HepG2 (cell line): Measurements from ENCODE around the gene FAM53B. TPM values are rescaled to one million over a fixed set of nuclear protein-coding genes. Genes with fewer than 3 reads are reported as not detected.

Experiments used
- AKNA ChIP-seq: sonication (generic); formaldehyde crosslinking; IDR thresholded peaks from 2 replicates; pipeline ENCODE4 v1.4.0; 2020; ENCODE audit warnings: missing genetic modification reagents, borderline replicate concordance
- ARID4A ChIP-seq: sonication (generic); formaldehyde crosslinking; IDR thresholded peaks from 2 replicates; pipeline ENCODE4 v1.5.0; 2020; ENCODE audit warnings: mild to moderate bottlenecking, missing genetic modification reagents, borderline replicate concordance
- FOXO4 ChIP-seq: sonication (generic); formaldehyde crosslinking; conservative IDR thresholded peaks from 2 replicates; pipeline ENCODE4 v1.8.1; 2023; ENCODE audit warnings: missing genetic modification reagents
- ISL2 ChIP-seq: sonication (generic); formaldehyde crosslinking; IDR thresholded peaks from 2 replicates; pipeline ENCODE4 v1.5.0; 2020; ENCODE audit warnings: missing genetic modification reagents
- JUN ChIP-seq: sonication (generic); formaldehyde crosslinking; IDR thresholded peaks from 2 replicates; pipeline ENCODE4 v1.4.0; 2020; ENCODE audit warnings: mild to moderate bottlenecking, missing genetic modification reagents
- MIXL1 ChIP-seq: IDR thresholded peaks from 2 replicates; pipeline ENCODE4 v1.6.1; 2016
- NFATC3 ChIP-seq: sonication (generic); formaldehyde crosslinking; IDR thresholded peaks from 2 replicates; pipeline ENCODE4 v1.5.1; 2020; ENCODE audit warnings: mild to moderate bottlenecking, missing genetic modification reagents
- NFRKB ChIP-seq: fragments of 450-650 bp; IDR thresholded peaks from 2 replicates; pipeline ENCODE4 v1.6.1; 2017
- RAD21 ChIP-seq: fragments of 450-650 bp; formaldehyde crosslinking; IDR thresholded peaks from 2 replicates; pipeline ENCODE4 v1.5.0; 2020; ENCODE audit warnings: mild to moderate bottlenecking
- TGIF2 ChIP-seq: IDR thresholded peaks from 2 replicates; pipeline ENCODE4 v1.6.1; 2016; ENCODE audit warnings: control low read depth, missing compliant biosample characterization
- ZBTB21 ChIP-seq: sonication (generic); formaldehyde crosslinking; IDR thresholded peaks from 2 replicates; pipeline ENCODE4 v1.4.0; 2020; ENCODE audit warnings: missing genetic modification reagents
- ZNF280D ChIP-seq: sonication (generic); formaldehyde crosslinking; IDR thresholded peaks from 2 replicates; pipeline ENCODE4 v1.5.1; 2020; ENCODE audit warnings: mild to moderate bottlenecking, missing genetic modification reagents
- ZNF296 ChIP-seq: sonication (generic); formaldehyde crosslinking; conservative IDR thresholded peaks from 2 replicates; pipeline ENCODE4 v1.5.0; 2020; ENCODE audit warnings: mild to moderate bottlenecking, missing genetic modification reagents
- ZNF674 ChIP-seq: sonication (generic); formaldehyde crosslinking; IDR thresholded peaks from 2 replicates; pipeline ENCODE4 v1.5.0; 2020; ENCODE audit warnings: low read depth, mild to moderate bottlenecking, missing genetic modification reagents
- ZZZ3 ChIP-seq: sonication (generic); formaldehyde crosslinking; IDR thresholded peaks from 2 replicates; pipeline ENCODE4 v1.4.0; 2020; ENCODE audit warnings: missing genetic modification reagents, mild to moderate bottlenecking, borderline replicate concordance
- polyA plus RNA-seq, 8 experiments: library from polyadenylated mRNA; depleted of rRNA in 3 of 8; stranded (reverse) in 7 of 8; unstranded in 1 of 8; fragments of >200 nt; fragmentation: Illumina TruSeq in 4 of 8; extraction: Trizol in 4 of 8; gene quantifications; 2 replicates each; pipeline versions ENCODE4 v1.2.1 to v1.2.3, GENCODE V29; 2011 to 2016; ENCODE audit warnings: low read depth in 4 of 8, missing spikeins in 1 of 8, mixed read lengths in 1 of 8; ENCODE audit not compliant: insufficient read depth in 1 of 8
- total RNA-seq, 5 experiments: library from RNA; depleted of rRNA; stranded (reverse); fragments of >200 nt; fragmentation: Illumina TruSeq; extraction: Trizol; gene quantifications; 2 replicates each; pipeline ENCODE4 v1.2.3, GENCODE V29; 2016; ENCODE audit warnings: low read depth in 1 of 5

The FAM53B gene
- total and polyA plus RNA-seq, 2 of the 13 experiments (the other 11 are each of a cell fraction or from before 2014, with no cell fraction given), result 6.4 to 19.3 TPM

- peak; percentile 58; the same call in 1 of the 2 replicates for TF ChIP-seq ARID4A (CRISPR knock-in tag)
- TF ChIP-seq ZNF674 (CRISPR knock-in tag), result no peak
- TF ChIP-seq AKNA (CRISPR knock-in tag), result no peak
- TF ChIP-seq RAD21 (CRISPR knock-in tag), result no peak
- TF ChIP-seq NFATC3 (CRISPR knock-in tag), result no peak
- no peak; the same call in none of the 2 replicates for TF ChIP-seq ISL2 (CRISPR knock-in tag)
- no peak for TF ChIP-seq FOXO4
- no peak for TF ChIP-seq NFRKB
- TF ChIP-seq ZZZ3 (CRISPR knock-in tag), result no peak
- no peak for TF ChIP-seq ZNF296 (CRISPR knock-in tag)
- no peak for TF ChIP-seq ZNF280D (CRISPR knock-in tag)
- peak; percentile 64 for TF ChIP-seq TGIF2 (CRISPR knock-in tag)
- TF ChIP-seq JUN (CRISPR knock-in tag), result no peak
- no peak for TF ChIP-seq ZBTB21
- TF ChIP-seq MIXL1, result 0 out of 2 replicates have a peak, but pooled peaks have one; percentile 42
Measured at GRCh38 chr10:124605856-124606812, 138.0 kb downstream of the FAM53B start (continued).
